GM12864 (cell line): Measurements from ENCODE around the gene DLEC1.

ENCODE experiments used
- DNase-seq: peaks from one replicate; pipeline ENCODE4 v3.0.0-alpha.2; 2011; ENCODE audit warnings: low read depth
- H3K4me3 ChIP-seq: 2 replicates; pipeline ENCODE4 v1.5.1; 2011; ENCODE audit warnings: mild to moderate bottlenecking, low read depth, low read length, control low read depth
- CTCF ChIP-seq: IDR thresholded peaks from 2 replicates; pipeline ENCODE4 v1.5.1; 2011; ENCODE audit warnings: low read depth, mild to moderate bottlenecking, moderate library complexity, low read length, control low read depth, inconsistent platforms; ENCODE audit errors: missing control alignments

Gene DLEC1

GRCh38 chr3:38095669-38096483 is 56.9 kb downstream of the DLEC1 start:
- no peak for TF ChIP-seq CTCF
- DNase-seq, result no peak
- H3K4me3 ChIP-seq, result no peak overlapping the region

DNA sequence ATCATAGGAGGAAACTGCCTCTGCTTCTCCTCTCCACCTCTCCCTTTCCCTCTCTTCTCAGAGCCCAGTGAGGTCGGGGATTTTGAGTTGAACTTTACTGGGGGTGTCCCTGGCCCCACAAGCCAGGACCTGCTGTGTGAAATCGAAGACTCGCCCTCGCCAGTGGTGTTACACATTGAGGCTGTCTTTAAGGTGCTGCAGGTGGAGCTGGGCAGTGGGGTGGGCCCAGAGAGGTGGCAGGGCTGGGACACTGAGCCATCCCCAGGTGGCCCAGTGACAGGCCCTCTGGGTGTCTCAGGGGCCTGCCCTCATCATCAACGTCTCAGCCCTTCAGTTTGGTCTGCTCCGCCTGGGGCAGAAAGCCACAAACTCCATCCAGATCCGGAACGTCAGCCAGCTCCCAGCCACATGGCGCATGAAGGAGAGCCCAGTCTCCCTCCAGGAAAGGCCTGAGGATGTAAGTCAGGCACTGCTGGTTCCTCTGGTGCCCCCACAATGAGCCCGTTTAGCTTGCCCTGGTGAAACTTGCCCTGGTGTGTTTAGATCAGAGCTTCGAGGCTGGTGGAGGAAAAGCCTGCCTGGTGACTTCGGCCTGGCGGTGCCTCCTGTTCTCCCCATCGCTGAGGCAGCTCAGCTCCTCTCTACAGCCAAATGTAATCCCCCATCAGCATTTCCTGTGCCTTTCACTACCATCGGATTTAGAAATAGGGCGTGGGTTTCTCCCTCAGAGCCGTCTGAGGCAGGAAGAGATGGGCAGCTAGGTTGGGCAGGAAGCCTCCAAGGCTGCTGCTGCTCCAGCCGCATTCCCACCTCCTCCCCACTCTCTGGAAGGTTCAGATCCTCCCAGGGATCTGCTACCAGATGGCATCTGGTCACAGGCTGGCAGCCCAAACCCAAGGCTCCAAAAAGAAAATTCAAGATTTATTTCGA is 58.7 kb downstream of the DLEC1 start:
- TF ChIP-seq CTCF, result no peak
- DNase-seq, result no peak
- no peak overlapping the region for H3K4me3 ChIP-seq

- no peak for DNase-seq
- no peak for TF ChIP-seq CTCF
- H3K4me3 ChIP-seq, result no peak overlapping the region
Measured at GRCh38 chr3:38098376-38098723, 59.3 kb downstream of the DLEC1 start.

- no peak for TF ChIP-seq CTCF
- DNase-seq, result no peak
- H3K4me3 ChIP-seq, result no peak overlapping the region
Measured at GRCh38 chr3:38099518-38099917, 60.5 kb downstream of the DLEC1 start.

- no peak for TF ChIP-seq CTCF
- no peak overlapping the region for H3K4me3 ChIP-seq
- DNase-seq, result no peak
Measured at GRCh38 chr3:38100498-38100897, 61.5 kb downstream of the DLEC1 start.

- TF ChIP-seq CTCF, result no peak
- H3K4me3 ChIP-seq, result no peak overlapping the region
- DNase-seq, result no peak
Measured at GRCh38 chr3:38101811-38102443, 62.9 kb downstream of the DLEC1 start.
